GM18505 (cell line): ENCODE data around the gene MMP28.

Experiments
- ATAC-seq: cut with Tn5 transposase; IDR thresholded peaks from one replicate; pipeline ENCODE4 v1.9.1; 2021; ENCODE audit not compliant: unreplicated experiment
- POLR2A ChIP-seq: IDR thresholded peaks from 4 replicates; pipeline ENCODE4 v1.6.1; 2011; ENCODE audit warnings: borderline replicate concordance; ENCODE audit not compliant: insufficient read depth, insufficient read length; ENCODE audit errors: extremely low read depth

MMP28 gene

GRCh38 chr17:35740997-35741931 is 54.2 kb downstream of the MMP28 start:
- ATAC-seq, result no peak
- TF ChIP-seq POLR2A, result no peak

DNA sequence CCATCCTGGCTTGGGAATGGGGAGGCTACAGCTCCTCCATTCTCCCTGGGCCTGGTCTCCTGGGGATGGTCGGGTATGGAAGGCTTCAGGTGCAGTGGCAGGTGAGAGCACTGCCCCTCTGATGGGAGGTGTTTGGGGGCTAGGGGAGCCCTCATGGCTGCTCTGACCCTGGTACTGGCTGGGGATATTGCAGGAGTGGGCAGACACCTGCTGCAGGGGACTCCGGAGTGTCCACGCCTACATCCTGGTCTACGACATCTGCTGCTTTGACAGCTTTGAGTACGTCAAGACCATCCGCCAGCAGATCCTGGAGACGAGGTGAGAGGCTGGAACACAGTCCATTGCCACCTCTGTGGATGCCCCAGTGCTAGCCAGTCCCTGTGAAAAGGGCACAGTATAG is 55.2 kb downstream of the MMP28 start:
- no peak for TF ChIP-seq POLR2A

GRCh38 chr17:35738519-35739133 is 56.8 kb downstream of the MMP28 start:
- no peak for ATAC-seq

More for the DNA sequence above, 55.2 kb downstream of the MMP28 start:
- no peak for ATAC-seq

GRCh38 chr17:35736236-35736635 is 59.2 kb downstream of the MMP28 start:
- ATAC-seq, result no peak
- TF ChIP-seq POLR2A, result no peak

More at GRCh38 chr17:35738519-35739133, 56.8 kb downstream of the MMP28 start:
- no peak for TF ChIP-seq POLR2A

- ATAC-seq, result no peak
- TF ChIP-seq POLR2A, result no peak
These were observed 60.2 kb downstream of the MMP28 start for GRCh38 chr17:35735036-35735805.

GRCh38 chr17:35734396-35734795 is 61.0 kb downstream of the MMP28 start:
- no peak for TF ChIP-seq POLR2A
- ATAC-seq, result no peak

GRCh38 chr17:35733366-35733765 is 62.1 kb downstream of the MMP28 start:
- ATAC-seq, result no peak

GRCh38 chr17:35732806-35733136 is 62.7 kb downstream of the MMP28 start:
- no peak for TF ChIP-seq POLR2A
- no peak for ATAC-seq

More at GRCh38 chr17:35733366-35733765, 62.1 kb downstream of the MMP28 start:
- no peak for TF ChIP-seq POLR2A

DNA sequence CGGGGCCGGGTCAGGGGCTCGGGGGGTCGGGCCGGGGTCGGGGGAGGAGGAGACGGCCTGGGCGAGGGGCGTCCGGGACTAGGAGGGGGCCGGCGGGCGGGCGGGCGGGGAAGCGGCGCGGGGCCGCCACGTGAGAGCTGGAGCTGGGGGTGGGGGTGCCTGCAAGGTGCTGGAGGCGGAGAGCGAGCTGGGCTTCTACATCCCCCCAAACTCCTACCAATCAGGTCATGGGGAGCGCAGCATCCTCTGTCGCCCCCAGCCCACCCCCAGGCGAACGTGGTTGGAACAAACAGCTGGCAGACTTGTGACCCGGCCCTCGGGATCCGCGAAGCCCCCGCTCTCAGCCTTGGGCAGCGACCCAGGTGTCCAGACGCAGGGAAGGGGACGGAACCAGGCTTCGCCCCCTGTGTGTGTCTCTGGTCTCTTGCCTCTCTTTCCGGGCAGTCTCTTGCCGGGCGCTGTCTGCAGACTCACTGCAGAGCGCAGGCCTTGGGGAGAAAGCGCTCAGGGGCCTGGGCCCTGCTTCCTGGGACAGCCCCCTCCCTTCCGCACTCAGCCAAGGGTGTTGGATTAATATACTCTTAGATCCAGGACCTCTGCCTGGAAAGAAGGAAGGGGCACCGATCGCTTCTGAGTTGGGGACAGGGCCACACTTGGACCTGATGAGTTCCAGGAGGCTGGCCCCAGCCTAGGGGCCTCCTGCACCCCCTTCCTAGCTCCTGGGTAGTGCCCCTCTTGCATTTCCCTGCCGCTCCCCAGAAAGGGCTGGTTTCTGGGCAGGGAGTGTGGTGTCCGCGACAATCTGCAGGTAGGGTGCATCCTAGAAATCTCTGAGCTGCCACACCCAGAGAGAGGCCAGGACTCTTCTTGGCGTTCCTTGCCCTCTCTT is 63.3 kb downstream of the MMP28 start:
- no peak for ATAC-seq
- TF ChIP-seq POLR2A, result no peak

GRCh38 chr17:35731239-35731916 is 64.1 kb downstream of the MMP28 start, which contains the start of gene RASL10B:
TSS of gene RASL10B (plus strand) at chr17:35731639. CDS start at chr17:35735185, 3,546 bp downstream.
- ATAC-seq, result no peak
- no peak for TF ChIP-seq POLR2A

DNA sequence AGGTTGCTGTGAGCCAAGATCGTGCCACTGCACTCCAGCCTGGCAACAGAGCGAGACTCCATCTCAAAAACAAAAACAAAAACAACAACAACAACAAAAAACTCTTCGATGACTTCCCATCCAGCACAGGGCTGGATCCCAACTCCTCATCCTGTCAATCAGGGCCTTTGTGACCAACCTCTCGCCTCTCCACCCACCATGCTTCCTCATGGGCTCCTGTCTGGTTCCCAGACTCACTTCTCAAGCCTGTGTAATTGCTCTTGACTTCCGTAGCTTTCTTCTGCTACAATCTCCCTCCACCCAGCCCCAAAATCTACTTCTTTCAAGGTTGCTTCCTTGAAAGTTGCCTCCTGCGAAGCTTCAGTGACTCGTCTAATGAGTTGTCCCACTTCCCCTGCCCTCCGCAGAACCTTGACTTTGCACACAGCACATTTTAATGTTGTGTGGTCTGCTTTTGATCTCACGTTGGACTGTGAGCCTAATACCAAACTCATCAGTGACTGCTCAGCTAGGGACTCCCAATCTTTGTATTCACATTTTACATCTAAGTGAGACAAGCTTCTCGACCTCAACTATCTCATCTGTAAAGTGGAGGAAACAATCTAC is 64.9 kb downstream of the MMP28 start:
- no peak for ATAC-seq
- TF ChIP-seq POLR2A, result no peak
